CD14-positive monocyte (primary cell): ENCODE results near the gene MAP2K5. TPM values are rescaled to one million over a fixed set of nuclear protein-coding genes. Genes with fewer than 3 reads are reported as not detected.

Experiments used
- DNase-seq, 3 donors: peaks; one replicate each; pipeline ENCODE4 v3.0.0-alpha.2; 2011 to 2022
- H2AFZ ChIP-seq: 2 replicates; pipeline ENCODE4 v1.6.0; 2012; ENCODE audit warnings: mild to moderate bottlenecking, low read depth, low read length, inconsistent platforms; ENCODE audit not compliant: insufficient read depth, poor library complexity, severe bottlenecking
- H3K27ac ChIP-seq, 2 donors: 1 replicate in 1 of 2; 2 replicates in 1 of 2; pipeline ENCODE4 v1.5.1; 2012 to 2013; ENCODE audit warnings: low read length in 2 of 2, control low read depth in 1 of 2, inconsistent platforms in 1 of 2, low read depth in 1 of 2, mild to moderate bottlenecking in 1 of 2
- H3K27me3 ChIP-seq, 2 donors: one replicate each; pipeline versions ENCODE4 v1.6.0 to v1.6.1; 2011 to 2013; ENCODE audit warnings: low read length in 2 of 2; ENCODE audit not compliant: control insufficient read depth in 2 of 2, insufficient read depth in 2 of 2
- H3K36me3 ChIP-seq, 2 donors: replicated peaks in 1 of 2; 1 replicate in 1 of 2; 2 replicates in 1 of 2; pipeline versions ENCODE4 v1.5.1 to v1.6.1; 2012 to 2013; ENCODE audit warnings: low read length in 2 of 2, control low read depth in 1 of 2, inconsistent platforms in 1 of 2, mild to moderate bottlenecking in 1 of 2; ENCODE audit not compliant: insufficient read depth in 2 of 2, control insufficient read depth in 1 of 2
- H3K4me1 ChIP-seq, 2 donors: 1 replicate in 1 of 2; 2 replicates in 1 of 2; pipeline versions ENCODE4 v1.5.1 to v1.6.1; 2012 to 2013; ENCODE audit warnings: low read length in 2 of 2, control low read depth in 1 of 2, inconsistent platforms in 1 of 2, mild to moderate bottlenecking in 1 of 2, moderate library complexity in 1 of 2; ENCODE audit not compliant: insufficient read depth in 2 of 2, control insufficient read depth in 1 of 2
- H3K4me2 ChIP-seq: replicated peaks from 2 replicates; pipeline ENCODE3; 2012; ENCODE audit warnings: low read length, moderate library complexity, mild to moderate bottlenecking; ENCODE audit not compliant: poor library complexity, severe bottlenecking; ENCODE audit errors: extremely low read depth
- H3K4me3 ChIP-seq, 3 experiments: fragments of 200-600 bp in 1 of 3; sonication (generic) in 1 of 3; replicated peaks in 1 of 3; 1 replicate in 2 of 3; 2 replicates in 1 of 3; pipeline ENCODE4 v1.5.1; 2011 to 2013; ENCODE audit warnings: low read length in 3 of 3, mild to moderate bottlenecking in 3 of 3, control low read depth in 2 of 3, low read depth in 2 of 3, inconsistent platforms in 1 of 3, moderate library complexity in 1 of 3
- H3K79me2 ChIP-seq: 2 replicates; pipeline ENCODE4 v1.6.0; 2012; ENCODE audit warnings: mild to moderate bottlenecking, control low read depth, inconsistent platforms, low read length, moderate library complexity; ENCODE audit not compliant: insufficient read depth
- H3K9ac ChIP-seq: 2 replicates; pipeline ENCODE4 v1.6.0; 2017; ENCODE audit warnings: low read length, mild to moderate bottlenecking; ENCODE audit not compliant: insufficient read depth, poor library complexity, severe bottlenecking
- H3K9me3 ChIP-seq, 2 donors: replicated peaks in 1 of 2; 1 replicate in 1 of 2; 2 replicates in 1 of 2; pipeline versions ENCODE4 v1.5.1 to v1.6.1; 2012 to 2013; ENCODE audit warnings: low read length in 2 of 2, control low read depth in 1 of 2; ENCODE audit not compliant: control insufficient read depth in 1 of 2, insufficient read depth in 1 of 2
- H4K20me1 ChIP-seq: 2 replicates; pipeline ENCODE4 v1.6.0; 2012; ENCODE audit warnings: mild to moderate bottlenecking, low read length, control low read depth, moderate library complexity; ENCODE audit not compliant: insufficient read depth
- H3K27ac Mint-ChIP-seq, 7 donors: one replicate each; pipeline ENCODE4 v1.8.0; 2020; ENCODE audit warnings: mild to moderate bottlenecking in 7 of 7, mixed read lengths in 7 of 7, moderate library complexity in 6 of 7, inconsistent platforms in 2 of 7
- H3K27me3 Mint-ChIP-seq, 3 donors: one replicate each; pipeline ENCODE4 v1.8.0; 2021 to 2022; ENCODE audit warnings: low read depth in 3 of 3, mild to moderate bottlenecking in 3 of 3, mixed read lengths in 3 of 3, moderate library complexity in 3 of 3, inconsistent platforms in 1 of 3
- H3K36me3 Mint-ChIP-seq, 2 donors: one replicate each; pipeline ENCODE4 v1.8.0; 2020; ENCODE audit warnings: mixed read lengths in 2 of 2, inconsistent platforms in 1 of 2, mild to moderate bottlenecking in 1 of 2
- H3K4me1 Mint-ChIP-seq: one replicate; pipeline ENCODE4 v1.8.0; 2020; ENCODE audit warnings: mild to moderate bottlenecking, mixed read lengths
- H3K4me3 Mint-ChIP-seq, 2 donors: one replicate each; pipeline ENCODE4 v1.8.0; 2020; ENCODE audit warnings: mild to moderate bottlenecking in 2 of 2, mixed read lengths in 2 of 2, moderate library complexity in 1 of 2
- H3K9me3 Mint-ChIP-seq, 7 donors: one replicate each; pipeline ENCODE4 v1.8.0; 2020 to 2022; ENCODE audit warnings: mixed read lengths in 7 of 7, mild to moderate bottlenecking in 6 of 7, moderate library complexity in 6 of 7, inconsistent platforms in 2 of 7
- WGBS: methylation state at CpG from one replicate; pipeline ENCODE4 v1.1.5; 2013; ENCODE audit warnings: missing lambda C conversion rate; ENCODE audit not compliant: insufficient coverage; 5-methylcytosine and 5-hydroxymethylcytosine counted together
- intact Hi-C, 2 donors: fragments of 100-400 bp; cut with micrococcal nuclease; formaldehyde crosslinking; loops; one replicate each; pipeline versions ENCODE4 v1.15.0 to v1.15.1; 2023
- polyA plus RNA-seq, 3 donors: library from polyadenylated mRNA; depleted of rRNA in 1 of 3; unstranded in 2 of 3; stranded (reverse) in 1 of 3; fragments of 300-500 nt in 2 of 3; fragments of >200 nt in 1 of 3; fragmentation: Illumina TruSeq in 2 of 3; gene quantifications; 1 replicate in 2 of 3; 2 replicates in 1 of 3; pipeline ENCODE4 v1.2.3, GENCODE V29; 2012 to 2021
- TF ChIP-seq, protein P1 (sequence below): fragments of 200-600 bp; IDR thresholded peaks from one replicate; pipeline ENCODE4 v1.8.0; 2022; ENCODE audit warnings: antibody characterized with exemption, mild to moderate bottlenecking

The MAP2K5 gene
- polyA plus RNA-seq, 3 donors: 10.2 to 11.3 (median 10.6) TPM

DNA sequence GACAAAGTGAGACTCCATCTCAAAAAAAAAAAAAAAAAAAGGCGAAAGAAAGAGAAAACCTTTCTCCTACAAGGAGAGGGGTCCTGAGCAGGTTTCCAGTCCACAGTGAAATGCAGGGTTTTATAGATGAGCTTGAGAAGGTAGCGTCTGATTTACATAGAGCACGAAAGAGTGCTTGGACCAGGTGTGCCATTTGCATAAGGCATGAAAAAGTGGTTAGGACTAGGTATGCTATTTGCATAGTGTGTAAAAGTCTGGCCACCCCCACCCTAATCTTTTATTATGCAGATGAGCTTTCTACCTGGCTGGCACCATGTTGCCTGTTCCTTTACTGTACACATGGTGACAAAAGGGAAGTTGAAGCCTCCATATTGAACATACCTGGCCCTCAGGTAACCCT lies 311.0 kb downstream of the MAP2K5 start:
- Histone ChIP-seq H3K4me3 (no peak overlapping the region), H3K4me1 (peaks cover 15% of the 10 kb centered on the region in 2 donors), H3K27ac (no peak overlapping the region), H4K20me1 (no peaks in the 10 kb centered on the region), H3K36me3 (no peaks in the 10 kb centered on the region), H2AFZ (no peak overlapping the region), H3K79me2 (no peaks in the 10 kb centered on the region), H3K9ac (no peak overlapping the region), H3K9me3 (peaks cover 7 to 23% of the 10 kb centered on the region in 2 donors), H3K4me2 (no peak overlapping the region), H3K27me3 (no peaks in the 10 kb centered on the region)
- no peak overlapping the region for H3K4me3 Mint-ChIP-seq
- peaks cover 14% of the 10 kb centered on the region for H3K4me1 Mint-ChIP-seq
- TF ChIP-seq, protein P1, sequence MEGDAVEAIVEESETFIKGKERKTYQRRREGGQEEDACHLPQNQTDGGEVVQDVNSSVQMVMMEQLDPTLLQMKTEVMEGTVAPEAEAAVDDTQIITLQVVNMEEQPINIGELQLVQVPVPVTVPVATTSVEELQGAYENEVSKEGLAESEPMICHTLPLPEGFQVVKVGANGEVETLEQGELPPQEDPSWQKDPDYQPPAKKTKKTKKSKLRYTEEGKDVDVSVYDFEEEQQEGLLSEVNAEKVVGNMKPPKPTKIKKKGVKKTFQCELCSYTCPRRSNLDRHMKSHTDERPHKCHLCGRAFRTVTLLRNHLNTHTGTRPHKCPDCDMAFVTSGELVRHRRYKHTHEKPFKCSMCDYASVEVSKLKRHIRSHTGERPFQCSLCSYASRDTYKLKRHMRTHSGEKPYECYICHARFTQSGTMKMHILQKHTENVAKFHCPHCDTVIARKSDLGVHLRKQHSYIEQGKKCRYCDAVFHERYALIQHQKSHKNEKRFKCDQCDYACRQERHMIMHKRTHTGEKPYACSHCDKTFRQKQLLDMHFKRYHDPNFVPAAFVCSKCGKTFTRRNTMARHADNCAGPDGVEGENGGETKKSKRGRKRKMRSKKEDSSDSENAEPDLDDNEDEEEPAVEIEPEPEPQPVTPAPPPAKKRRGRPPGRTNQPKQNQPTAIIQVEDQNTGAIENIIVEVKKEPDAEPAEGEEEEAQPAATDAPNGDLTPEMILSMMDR: no peak
- 100% methylated on average over 1 of the region's 3 CpGs for WGBS
- H3K36me3 Mint-ChIP-seq: peaks cover 0 to 6% of the 10 kb centered on the region in 2 donors
- H3K27ac Mint-ChIP-seq: no peak overlapping the region
- intact Hi-C loops: no loop called here
- peaks cover 0 to 6% (median 1%) of the 10 kb centered on the region in 3 donors for H3K27me3 Mint-ChIP-seq
- peaks cover 7 to 24% (median 19%) of the 10 kb centered on the region in 7 donors for H3K9me3 Mint-ChIP-seq
- DNase-seq: no peak

DNA sequence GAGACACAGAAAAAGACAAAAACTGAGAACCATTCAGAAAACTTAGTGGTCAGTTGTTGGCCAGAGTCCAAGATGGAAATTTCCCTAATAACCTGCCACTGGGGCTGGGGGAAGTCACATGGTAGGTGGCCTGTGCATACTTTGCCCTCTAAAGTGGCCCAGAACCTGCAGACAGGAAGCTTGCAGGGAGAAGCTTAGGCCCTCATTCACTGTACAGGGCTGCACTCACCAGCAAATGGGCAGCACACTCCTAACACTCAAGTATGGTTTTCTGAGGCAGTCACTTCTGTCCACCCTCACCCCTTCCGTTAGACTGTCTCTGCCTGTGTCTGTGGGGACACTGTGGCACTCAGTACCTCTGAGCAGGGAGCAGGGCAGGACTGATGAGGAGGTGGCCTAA lies 311.9 kb downstream of the MAP2K5 start:
- 100% methylated on average over 1 of the region's 1 CpG for WGBS
- no peak overlapping the region for H3K4me3 ChIP-seq
- no peak overlapping the region for H3K4me2 ChIP-seq
- no peaks in the 10 kb centered on the region for H3K36me3 ChIP-seq
- H4K20me1 ChIP-seq: no peaks in the 10 kb centered on the region
- TF ChIP-seq, protein P1: no peak
- H3K4me1 ChIP-seq: peaks cover 15% of the 10 kb centered on the region in 2 donors
- Mint-ChIP-seq H3K36me3 (peaks cover 0 to 4% of the 10 kb centered on the region in 2 donors), H3K27me3 (peaks cover 0 to 7% (median 1%) of the 10 kb centered on the region in 3 donors), H3K9me3 (peaks cover 7 to 19% (median 16%) of the 10 kb centered on the region in 7 donors), H3K27ac (no peak overlapping the region), H3K4me3 (no peak overlapping the region), H3K4me1 (peaks cover 14% of the 10 kb centered on the region)
- DNase-seq: no peak
- intact Hi-C loops: no loop called here
- no peak overlapping the region for H3K27ac ChIP-seq
- H3K9ac ChIP-seq: no peak overlapping the region
- H3K9me3 ChIP-seq: peaks cover 7 to 19% of the 10 kb centered on the region in 2 donors
- no peak overlapping the region for H2AFZ ChIP-seq
- no peaks in the 10 kb centered on the region for H3K79me2 ChIP-seq
- no peaks in the 10 kb centered on the region for H3K27me3 ChIP-seq
